BJ (cell line): ENCODE measurements around the gene ODAD3. TPM values are rescaled to one million over a fixed set of nuclear protein-coding genes. Genes with fewer than 3 reads are reported as not detected.

ENCODE experiments used
- CTCF ChIA-PET: fragments of 350-600 bp; formaldehyde crosslinking; extraction: SDS; loops from one replicate; lab custom pipeline; 2021; ENCODE audit warnings: antibody characterized with exemption, inconsistent platforms; lab: Yijun Ruan, JAX
- POLR2A ChIA-PET: fragments of 300-600 bp; sonication (Branson Sonifier 250); formaldehyde crosslinking; extraction: SDS; loops from one replicate; lab custom pipeline; 2021; ENCODE audit warnings: antibody characterized with exemption; lab: Charles Lee
- DNase-seq: peaks from one replicate; pipeline ENCODE4 v3.0.0-alpha.2; 2011; ENCODE audit warnings: low read depth
- H3K27me3 ChIP-seq: 2 replicates; pipeline ENCODE4 v1.6.0; 2011; ENCODE audit warnings: low read length; ENCODE audit not compliant: control insufficient read depth, insufficient read depth
- H3K36me3 ChIP-seq: 2 replicates; pipeline ENCODE4 v1.5.1; 2011; ENCODE audit warnings: low read length; ENCODE audit not compliant: control insufficient read depth, insufficient read depth
- H3K4me3 ChIP-seq: 2 replicates; pipeline ENCODE4 v1.5.1; 2011; ENCODE audit warnings: low read depth, mild to moderate bottlenecking, control low read depth, low read length
- polyA plus RNA-seq: library from polyadenylated mRNA; depleted of rRNA; stranded (reverse); fragments of >200 nt; gene quantifications from 2 replicates; pipeline ENCODE4 v1.2.3, GENCODE V29; 2011
- TF ChIP-seq, protein P1 (sequence below): IDR thresholded peaks from 2 replicates; pipeline ENCODE4 v1.5.1; 2011; ENCODE audit warnings: low read depth, mild to moderate bottlenecking, control low read depth, inconsistent platforms, low read length, moderate library complexity; ENCODE audit not compliant: insufficient read depth

Gene ODAD3
- polyA plus RNA-seq, 1 experiment = 0.38 TPM

GRCh38 chr19:11480715-11481533, 46.0 kb upstream of the ODAD3 start, which contains the start of gene ELAVL3:
ELAVL3 (minus strand) TSS chr19:11481046; CDS start chr19:11480608, 438 bp downstream.
- TF ChIP-seq, protein P1, sequence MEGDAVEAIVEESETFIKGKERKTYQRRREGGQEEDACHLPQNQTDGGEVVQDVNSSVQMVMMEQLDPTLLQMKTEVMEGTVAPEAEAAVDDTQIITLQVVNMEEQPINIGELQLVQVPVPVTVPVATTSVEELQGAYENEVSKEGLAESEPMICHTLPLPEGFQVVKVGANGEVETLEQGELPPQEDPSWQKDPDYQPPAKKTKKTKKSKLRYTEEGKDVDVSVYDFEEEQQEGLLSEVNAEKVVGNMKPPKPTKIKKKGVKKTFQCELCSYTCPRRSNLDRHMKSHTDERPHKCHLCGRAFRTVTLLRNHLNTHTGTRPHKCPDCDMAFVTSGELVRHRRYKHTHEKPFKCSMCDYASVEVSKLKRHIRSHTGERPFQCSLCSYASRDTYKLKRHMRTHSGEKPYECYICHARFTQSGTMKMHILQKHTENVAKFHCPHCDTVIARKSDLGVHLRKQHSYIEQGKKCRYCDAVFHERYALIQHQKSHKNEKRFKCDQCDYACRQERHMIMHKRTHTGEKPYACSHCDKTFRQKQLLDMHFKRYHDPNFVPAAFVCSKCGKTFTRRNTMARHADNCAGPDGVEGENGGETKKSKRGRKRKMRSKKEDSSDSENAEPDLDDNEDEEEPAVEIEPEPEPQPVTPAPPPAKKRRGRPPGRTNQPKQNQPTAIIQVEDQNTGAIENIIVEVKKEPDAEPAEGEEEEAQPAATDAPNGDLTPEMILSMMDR = no peak
- Histone ChIP-seq H3K36me3 (no peaks in the 10 kb centered on the region; the same call in 1 of the 2 replicates), H3K27me3 (peaks cover 16% of the 10 kb centered on the region), H3K4me3 (peak within 1 kb of the TSS; percentile 50; the same call in 1 of the 2 replicates)
- no peak for DNase-seq
- CTCF ChIA-PET = interaction anchor here (1.1 to 3.6 kb wide), 5 partner anchors 13 to 194 kb away, joined by 3 to 28 read pairs (median 14); no protein-coding TSS in a partner anchor
- POLR2A ChIA-PET = no interaction called here

DNA sequence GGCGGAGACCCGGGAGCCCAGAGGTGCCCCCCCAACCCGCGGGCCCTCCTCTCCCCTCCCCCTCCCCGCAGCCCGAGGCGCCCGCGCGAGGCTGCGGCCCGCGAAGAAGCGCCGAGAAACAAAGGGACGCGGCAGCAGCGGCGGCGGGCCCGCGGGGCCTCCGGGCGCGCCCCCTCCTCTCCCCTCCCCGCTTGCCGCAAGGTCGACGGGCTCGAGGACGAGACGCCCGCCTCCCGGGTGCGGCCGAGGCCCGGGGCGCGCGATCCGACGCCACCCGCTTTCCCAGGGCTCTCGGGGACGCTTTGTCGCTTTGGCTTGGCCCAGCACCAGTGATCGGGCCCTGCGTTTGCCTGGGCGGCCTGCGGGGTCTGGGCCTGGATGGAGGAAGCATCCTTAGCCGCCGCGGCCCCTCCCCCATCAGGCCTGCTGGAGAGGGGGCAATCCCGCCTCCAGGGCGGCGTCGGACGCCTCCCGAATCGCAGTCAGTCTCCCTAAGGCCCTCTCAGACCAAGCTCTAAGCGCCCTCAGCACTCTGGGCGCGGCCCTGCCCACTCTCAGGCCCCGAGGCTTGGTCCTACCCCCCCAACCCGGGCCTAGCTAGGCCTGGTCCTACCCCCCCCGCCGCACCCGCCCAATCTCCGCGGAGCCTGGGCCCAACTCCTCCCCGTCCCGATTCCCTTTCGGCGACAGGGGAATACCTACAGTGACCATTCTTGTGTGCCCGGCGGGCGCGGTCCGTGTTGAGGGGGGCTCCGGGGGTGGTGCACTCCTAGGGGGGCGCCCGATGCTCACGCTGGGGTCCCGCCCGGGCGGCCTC, 45.2 kb upstream of the ODAD3 start:
- no peaks in the 10 kb centered on the region; the same call in 1 of the 2 replicates for H3K36me3 ChIP-seq
- ChIA-PET POLR2A (no interaction called here), CTCF (interaction anchor here (1.1 to 3.6 kb wide), 3 partner anchors 12 to 190 kb away, joined by 3 to 28 read pairs (median 9); no protein-coding TSS in a partner anchor)
- no peak overlapping the region for H3K4me3 ChIP-seq
- TF ChIP-seq, protein P1 = no peak
- H3K27me3 ChIP-seq = peaks cover 16% of the 10 kb centered on the region
- no peak for DNase-seq

- POLR2A ChIA-PET = no interaction called here
- DNase-seq = no peak
- no peaks in the 10 kb centered on the region; the same call in 1 of the 2 replicates for H3K36me3 ChIP-seq
- TF ChIP-seq, protein P1 = no peak
- CTCF ChIA-PET = no interaction called here
- no peak overlapping the region for H3K4me3 ChIP-seq
- peaks cover 16% of the 10 kb centered on the region for H3K27me3 ChIP-seq
These were observed 44.4 kb upstream of the ODAD3 start for GRCh38 chr19:11479090-11479897.

GRCh38 chr19:11478167-11479089, 43.5 kb upstream of the ODAD3 start:
- Histone ChIP-seq H3K36me3 (no peaks in the 10 kb centered on the region), H3K27me3 (peaks cover 16% of the 10 kb centered on the region), H3K4me3 (no peak overlapping the region)
- ChIA-PET CTCF (no interaction called here), POLR2A (no interaction called here)
- DNase-seq = no peak
- TF ChIP-seq, protein P1 = no peak
